Ascending aorta (tissue), 2 donors: ENCODE data around the gene DYSF. TPM values are rescaled to one million over a fixed set of nuclear protein-coding genes. Genes with fewer than 3 reads are reported as not detected.

Experiments used
- DNase-seq, 2 donors: peaks; one replicate each; pipeline ENCODE4 v3.0.0-alpha.2; 2019; ENCODE audit warnings: low spot score in 2 of 2
- H3K27ac ChIP-seq, 2 donors: fragments of 200-600 bp; sonication (generic); one replicate each; pipeline ENCODE4 v1.5.1; 2016 to 2017; ENCODE audit warnings: mild to moderate bottlenecking in 1 of 2
- H3K27me3 ChIP-seq: fragments of 200-600 bp; sonication (generic); one replicate; pipeline ENCODE4 v1.5.1; 2017
- H3K36me3 ChIP-seq, 2 donors: fragments of 200-600 bp; sonication (generic); one replicate each; pipeline ENCODE4 v1.5.1; 2016
- H3K4me1 ChIP-seq, 2 donors: fragments of 200-600 bp; sonication (generic); one replicate each; pipeline ENCODE4 v1.5.1; 2016 to 2017; ENCODE audit warnings: mild to moderate bottlenecking in 1 of 2
- H3K4me3 ChIP-seq, 2 donors: fragments of 200-600 bp; sonication (generic); one replicate each; pipeline ENCODE4 v1.5.1; 2016 to 2017; ENCODE audit warnings: mild to moderate bottlenecking in 1 of 2
- H3K9me3 ChIP-seq, 2 donors: fragments of 200-600 bp; sonication (generic); one replicate each; pipeline ENCODE4 v1.5.1; 2016
- CTCF ChIP-seq, 3 experiments: fragments of 200-600 bp in 2 of 3; fragments of 450-650 bp in 1 of 3; sonication (generic) in 2 of 3; IDR thresholded peaks; one replicate each; pipeline ENCODE4 v1.5.1; 2016 to 2019; ENCODE audit warnings: antibody characterized with exemption in 3 of 3, mild to moderate bottlenecking in 1 of 3, moderate library complexity in 1 of 3
- intact Hi-C: fragments of 100-400 bp; cut with DNase I; formaldehyde crosslinking; loops from one replicate; pipeline ENCODE4 v1.15.1; 2023
- total RNA-seq: library from RNA; depleted of rRNA; stranded (reverse); fragments of >200 nt; gene quantifications from one replicate; pipeline ENCODE4 v1.1.0, GENCODE V29; 2016

The DYSF gene
- total RNA-seq, 1 donor from 2014 or later: 58.3 TPM

GRCh38 chr2:71722286-71722685, 268.9 kb downstream of the DYSF start:
- peak in 1 of 2 donors; percentile 4 for DNase-seq
- peaks cover 0 to 16% of the 10 kb centered on the region in 2 donors for H3K9me3 ChIP-seq
- no peak for TF ChIP-seq CTCF (IDR thresholded peaks at IDR 0.05)
- no peaks in the 10 kb centered on the region for H3K36me3 ChIP-seq
- no peaks in the 10 kb centered on the region for H3K27me3 ChIP-seq
- H3K4me3 ChIP-seq: no peak overlapping the region
- peak overlapping the region; percentile 91 for H3K27ac ChIP-seq
- peaks cover 24 to 43% of the 10 kb centered on the region in 2 donors for H3K4me1 ChIP-seq
- intact Hi-C loops: no loop called here

- TF ChIP-seq CTCF (IDR thresholded peaks at IDR 0.05): no peak
- Histone ChIP-seq H3K9me3 (peaks cover 0 to 16% of the 10 kb centered on the region in 2 donors), H3K4me1 (peaks cover 16 to 18% of the 10 kb centered on the region in 2 donors), H3K27me3 (no peaks in the 10 kb centered on the region), H3K36me3 (no peaks in the 10 kb centered on the region), H3K4me3 (no peak overlapping the region), H3K27ac (no peak overlapping the region)
- no peak for DNase-seq
- intact Hi-C loops: no loop called here
These were observed 271.4 kb downstream of the DYSF start for GRCh38 chr2:71724793-71725192.

GRCh38 chr2:71725836-71726235, 272.5 kb downstream of the DYSF start:
- no peaks in the 10 kb centered on the region for H3K27me3 ChIP-seq
- H3K4me3 ChIP-seq: no peak overlapping the region
- H3K36me3 ChIP-seq: no peaks in the 10 kb centered on the region
- peaks cover 6 to 7% of the 10 kb centered on the region in 2 donors for H3K4me1 ChIP-seq
- H3K9me3 ChIP-seq: peaks cover 0 to 16% of the 10 kb centered on the region in 2 donors
- DNase-seq: peak in 1 of 2 donors; percentile 24
- TF ChIP-seq CTCF (IDR thresholded peaks at IDR 0.05): no peak
- no peak overlapping the region for H3K27ac ChIP-seq
- intact Hi-C loops: no loop called here

DNA sequence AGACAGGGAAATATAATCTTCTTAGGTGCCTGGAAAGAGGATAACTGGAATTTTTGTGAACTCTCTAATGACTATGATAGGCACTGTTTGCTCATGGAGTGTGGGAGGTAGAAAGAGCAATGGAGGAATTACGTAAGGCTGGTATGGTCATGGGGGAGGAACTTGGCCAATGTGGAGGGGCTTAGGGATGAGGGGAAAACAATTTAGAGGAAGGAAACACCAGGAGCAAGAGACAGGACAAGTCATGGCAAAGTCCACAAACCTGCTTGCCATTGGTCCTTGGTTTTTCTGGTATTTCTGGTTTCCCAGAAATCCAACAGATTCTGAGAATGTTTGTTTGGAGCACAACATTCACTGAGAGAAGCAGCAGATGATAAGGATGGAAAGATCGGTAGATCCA, 274.2 kb downstream of the DYSF start:
- no peak for DNase-seq
- H3K4me3 ChIP-seq: no peak overlapping the region
- no peaks in the 10 kb centered on the region for H3K4me1 ChIP-seq
- peaks cover 0 to 16% of the 10 kb centered on the region in 2 donors for H3K9me3 ChIP-seq
- H3K27me3 ChIP-seq: no peaks in the 10 kb centered on the region
- intact Hi-C loops: no loop called here
- TF ChIP-seq CTCF (IDR thresholded peaks at IDR 0.05): no peak
- H3K27ac ChIP-seq: no peak overlapping the region
- no peaks in the 10 kb centered on the region for H3K36me3 ChIP-seq

DNA sequence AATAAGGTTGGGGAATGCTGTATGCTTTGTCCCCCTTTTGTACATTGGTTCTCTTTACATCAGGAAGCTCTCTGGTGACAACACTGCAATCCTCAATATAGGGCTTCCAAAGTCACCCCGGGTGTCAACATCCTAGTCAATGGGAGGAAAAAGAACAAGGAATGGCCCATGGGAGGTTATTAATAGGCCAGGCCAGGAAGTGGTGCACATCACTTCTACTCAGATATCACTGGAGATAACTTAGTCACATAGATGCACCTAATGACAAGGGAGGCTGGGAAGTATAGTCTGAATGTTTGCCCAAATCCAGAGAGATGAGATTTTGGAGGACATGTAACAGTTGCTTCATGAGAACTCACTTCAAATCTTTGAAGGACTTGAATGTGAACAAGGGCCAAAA, 274.7 kb downstream of the DYSF start:
- Histone ChIP-seq H3K9me3 (peaks cover 0 to 16% of the 10 kb centered on the region in 2 donors), H3K27ac (no peak overlapping the region), H3K4me1 (no peaks in the 10 kb centered on the region), H3K36me3 (no peaks in the 10 kb centered on the region), H3K27me3 (no peaks in the 10 kb centered on the region), H3K4me3 (no peak overlapping the region)
- no peak for DNase-seq
- TF ChIP-seq CTCF (IDR thresholded peaks at IDR 0.05): no peak
- intact Hi-C loops: no loop called here

GRCh38 chr2:71730785-71731383, 277.5 kb downstream of the DYSF start:
- Histone ChIP-seq H3K4me3 (no peak overlapping the region), H3K36me3 (no peaks in the 10 kb centered on the region), H3K27ac (no peak overlapping the region), H3K27me3 (no peaks in the 10 kb centered on the region), H3K9me3 (no peaks in the 10 kb centered on the region), H3K4me1 (no peaks in the 10 kb centered on the region)
- no peak for TF ChIP-seq CTCF (IDR thresholded peaks at IDR 0.05)
- intact Hi-C loops: no loop called here
- no peak for DNase-seq
